Lower leg skin (tissue), 4 donors: ENCODE measurements around the gene PALLD. TPM values are rescaled to one million over a fixed set of nuclear protein-coding genes. Genes with fewer than 3 reads are reported as not detected.

Experiments
- DNase-seq, 2 donors: peaks; one replicate each; pipeline ENCODE4 v3.0.0-alpha.2; 2019; ENCODE audit warnings: low spot score in 2 of 2
- H3K4me3 ChIP-seq: fragments of 200-600 bp; sonication (generic); 2 replicates; pipeline ENCODE4 v1.5.1; 2017; ENCODE audit warnings: mild to moderate bottlenecking, low read depth; ENCODE audit not compliant: poor library complexity, severe bottlenecking
- POLR2A ChIP-seq, 2 donors: fragments of 450-650 bp; IDR thresholded peaks; one replicate each; pipeline ENCODE4 v1.6.1; 2016 to 2017; ENCODE audit warnings: antibody characterized with exemption in 2 of 2, mild to moderate bottlenecking in 1 of 2, moderate library complexity in 1 of 2
- WGBS, 2 donors: methylation state at CpG; one replicate each; pipeline ENCODE4 v1.1.5; 2018; 5-methylcytosine and 5-hydroxymethylcytosine counted together
- intact Hi-C: fragments of 100-400 bp; cut with DNase I; formaldehyde crosslinking; loops from one replicate; pipeline ENCODE4 v1.15.0; 2023; ENCODE audit warnings: low total_unique reads
- total RNA-seq, 4 donors: library from RNA; depleted of rRNA; stranded (reverse); fragments of >200 nt; gene quantifications; one replicate each; pipeline ENCODE4 v1.1.0, GENCODE V29; 2016
- TF ChIP-seq, protein P1 (sequence below), 3 donors: fragments of 450-650 bp; IDR thresholded peaks; one replicate each; pipeline ENCODE4 v1.5.1; 2016; ENCODE audit warnings: antibody characterized with exemption in 3 of 3, mild to moderate bottlenecking in 3 of 3, moderate library complexity in 2 of 3

Gene PALLD
- total RNA-seq, 4 donors from 2014 or later = 46.1 to 103 (median 77.6) TPM

DNA sequence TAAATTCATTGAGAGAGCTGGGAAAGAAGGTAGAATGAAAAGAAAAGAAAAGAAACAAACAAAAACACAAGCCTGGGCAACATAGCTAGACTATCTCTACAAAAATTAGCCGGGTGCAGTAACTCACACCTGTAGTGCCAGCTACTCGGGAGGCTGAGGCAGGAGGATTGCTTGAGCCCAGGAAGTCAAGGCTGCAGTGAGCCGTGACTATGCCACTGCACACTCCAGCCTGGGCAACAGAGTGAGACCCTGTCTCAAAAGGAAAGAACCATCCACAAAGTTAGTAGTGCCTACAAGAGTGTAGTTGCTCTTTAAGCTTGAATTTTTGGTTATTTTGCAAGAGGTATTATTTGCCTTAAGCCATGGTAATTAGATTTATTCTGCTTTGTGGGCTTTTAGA, 355.5 kb downstream of the PALLD start:
- TF ChIP-seq POLR2A (IDR thresholded peaks at IDR 0.05) = no peak
- TF ChIP-seq, protein P1, sequence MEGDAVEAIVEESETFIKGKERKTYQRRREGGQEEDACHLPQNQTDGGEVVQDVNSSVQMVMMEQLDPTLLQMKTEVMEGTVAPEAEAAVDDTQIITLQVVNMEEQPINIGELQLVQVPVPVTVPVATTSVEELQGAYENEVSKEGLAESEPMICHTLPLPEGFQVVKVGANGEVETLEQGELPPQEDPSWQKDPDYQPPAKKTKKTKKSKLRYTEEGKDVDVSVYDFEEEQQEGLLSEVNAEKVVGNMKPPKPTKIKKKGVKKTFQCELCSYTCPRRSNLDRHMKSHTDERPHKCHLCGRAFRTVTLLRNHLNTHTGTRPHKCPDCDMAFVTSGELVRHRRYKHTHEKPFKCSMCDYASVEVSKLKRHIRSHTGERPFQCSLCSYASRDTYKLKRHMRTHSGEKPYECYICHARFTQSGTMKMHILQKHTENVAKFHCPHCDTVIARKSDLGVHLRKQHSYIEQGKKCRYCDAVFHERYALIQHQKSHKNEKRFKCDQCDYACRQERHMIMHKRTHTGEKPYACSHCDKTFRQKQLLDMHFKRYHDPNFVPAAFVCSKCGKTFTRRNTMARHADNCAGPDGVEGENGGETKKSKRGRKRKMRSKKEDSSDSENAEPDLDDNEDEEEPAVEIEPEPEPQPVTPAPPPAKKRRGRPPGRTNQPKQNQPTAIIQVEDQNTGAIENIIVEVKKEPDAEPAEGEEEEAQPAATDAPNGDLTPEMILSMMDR (IDR thresholded peaks at IDR 0.05) = no peak
- intact Hi-C loops = no loop called here
- 89 to 98% methylated on average over 3 of the region's 3 CpGs for WGBS, 2 donors
- DNase-seq = no peak
- H3K4me3 ChIP-seq = no peak overlapping the region

DNA sequence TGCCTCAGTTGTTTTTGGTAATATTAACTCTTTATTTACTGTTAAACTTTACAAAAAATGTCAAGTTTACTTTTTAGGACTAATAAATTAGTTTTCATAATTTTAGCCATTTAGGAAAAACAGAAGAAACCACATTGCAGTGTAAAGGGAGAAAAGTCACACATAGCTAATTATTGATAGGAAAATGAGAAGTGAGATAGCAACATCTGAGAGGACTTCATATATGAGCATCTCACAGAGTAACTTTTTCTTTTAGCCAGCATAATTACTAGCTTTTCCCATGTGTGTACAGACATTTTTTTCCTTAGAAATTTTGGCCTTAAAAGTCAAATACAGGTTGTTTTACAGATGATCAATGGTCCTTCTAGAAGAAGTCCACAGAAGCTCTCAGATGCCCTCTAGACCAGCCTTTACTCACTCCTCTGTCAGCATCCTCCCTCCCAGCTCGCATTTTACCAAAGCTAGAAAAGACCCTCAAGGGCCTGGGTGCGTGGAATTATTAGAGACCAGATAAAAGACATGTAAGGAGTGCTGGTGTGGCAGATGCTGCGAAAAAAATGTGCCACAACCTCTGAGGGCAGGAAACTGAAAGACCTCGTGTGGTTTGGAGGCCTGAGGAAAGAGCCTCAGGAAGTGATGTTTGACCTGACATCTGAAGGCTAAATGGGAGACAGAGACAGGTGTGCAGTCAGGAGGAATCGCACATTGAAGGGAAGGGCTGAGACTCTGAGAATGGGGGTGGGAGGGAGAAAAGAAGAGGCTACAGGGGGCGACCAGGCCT, 356.3 kb downstream of the PALLD start:
- DNase-seq = no peak
- TF ChIP-seq, protein P1 (IDR thresholded peaks at IDR 0.05) = no peak
- TF ChIP-seq POLR2A (IDR thresholded peaks at IDR 0.05) = no peak
- WGBS, 2 donors = 80 to 85% methylated on average over 6 of the region's 6 CpGs
- H3K4me3 ChIP-seq = no peak overlapping the region
- intact Hi-C loops = no loop called here

DNA sequence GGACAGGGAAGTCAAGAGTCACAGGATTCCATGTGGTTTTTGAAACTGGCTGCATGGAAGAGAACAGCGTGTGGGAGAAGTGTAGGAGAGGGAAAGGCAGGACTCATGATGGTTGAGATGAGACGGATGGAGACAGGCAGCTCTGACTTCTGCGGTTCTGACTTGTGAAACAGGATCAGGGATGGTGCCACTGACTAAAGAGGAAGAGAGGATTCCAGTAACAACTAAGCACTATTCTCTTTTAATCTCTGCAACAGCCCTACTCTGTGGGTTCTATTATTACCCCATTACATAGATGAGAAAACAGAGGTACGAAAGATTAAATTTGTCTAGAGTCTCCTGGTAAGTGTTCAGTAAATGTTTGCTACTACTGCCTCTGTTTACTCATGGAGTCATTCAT, 356.9 kb downstream of the PALLD start:
- no peak for DNase-seq
- intact Hi-C loops = no loop called here
- 83 to 84% methylated on average over 4 of the region's 4 CpGs for WGBS, 2 donors
- no peak overlapping the region for H3K4me3 ChIP-seq
- no peak for TF ChIP-seq POLR2A (IDR thresholded peaks at IDR 0.05)
- TF ChIP-seq, protein P1 (IDR thresholded peaks at IDR 0.05) = no peak

DNA sequence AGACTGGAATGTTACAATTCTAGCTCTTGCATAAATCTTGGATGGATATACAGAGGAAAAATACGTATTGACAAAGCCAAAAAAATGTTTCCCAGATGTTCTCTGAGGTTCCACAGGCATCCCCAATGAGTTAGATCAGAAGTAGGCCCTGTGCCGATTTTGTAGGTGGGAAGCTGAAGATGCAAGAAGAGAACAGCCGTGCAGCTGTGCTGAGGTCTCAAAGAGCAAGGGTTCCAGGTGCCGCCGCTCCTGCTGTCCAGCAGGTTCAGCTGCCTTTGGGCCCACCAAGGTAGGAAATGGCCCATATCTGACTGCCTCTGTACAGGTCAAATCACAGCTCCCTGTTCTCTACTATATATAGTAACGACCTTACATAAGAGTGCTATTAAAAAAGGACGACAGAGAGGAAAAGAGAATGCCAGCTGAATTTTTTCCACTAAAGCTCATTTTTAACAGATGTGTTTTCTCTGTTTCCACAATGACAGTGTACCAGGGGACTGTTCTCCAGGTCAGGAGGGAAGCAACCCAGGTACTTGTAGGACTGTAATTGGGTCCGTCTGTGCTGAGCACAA, 357.6 kb downstream of the PALLD start:
- intact Hi-C loops = no loop called here
- no peak overlapping the region for H3K4me3 ChIP-seq
- no peak for DNase-seq
- TF ChIP-seq, protein P1 (IDR thresholded peaks at IDR 0.05) = no peak
- no peak for TF ChIP-seq POLR2A (IDR thresholded peaks at IDR 0.05)
- WGBS, 2 donors = 52 to 55% methylated on average over 8 of the region's 8 CpGs

DNA sequence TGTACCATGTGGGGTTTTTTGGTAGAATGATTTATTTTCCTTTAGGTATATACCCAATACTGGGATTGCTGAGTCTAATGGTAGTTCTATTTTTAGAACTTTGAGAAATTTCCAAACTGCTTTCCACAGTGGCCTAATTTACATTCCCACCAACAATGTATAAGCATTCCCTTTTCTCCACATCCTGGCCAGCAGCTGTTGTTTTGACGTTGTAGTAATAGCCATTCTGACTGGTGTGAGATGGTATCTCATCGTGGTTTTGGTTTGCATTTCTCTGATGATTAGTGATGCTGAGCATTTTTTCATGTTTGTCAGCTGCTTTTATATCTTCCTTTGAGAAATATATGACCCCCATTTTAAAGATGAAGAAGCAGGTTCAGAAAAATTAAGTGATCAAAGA, 359.5 kb downstream of the PALLD start:
- TF ChIP-seq, protein P1 (IDR thresholded peaks at IDR 0.05) = no peak
- TF ChIP-seq POLR2A (IDR thresholded peaks at IDR 0.05) = no peak
- no peak overlapping the region for H3K4me3 ChIP-seq
- intact Hi-C loops = no loop called here
- WGBS, 2 donors = 59 to 65% methylated on average over 2 of the region's 2 CpGs
- no peak for DNase-seq
